NCI-H146 treated with DMSO at 0.1 percent for 48 hours (cell line): Measurements from ENCODE around the gene TLE4.
A peak's percentile ranks its signal among the peaks of the same experiment; 100 is the strongest.

Experiments used
- DNase-seq: peaks from one replicate; lab custom pipeline; 2025; ENCODE audit not compliant: unreplicated experiment; lab: John Stamatoyannopoulos, UW

TLE4 gene

DNA sequence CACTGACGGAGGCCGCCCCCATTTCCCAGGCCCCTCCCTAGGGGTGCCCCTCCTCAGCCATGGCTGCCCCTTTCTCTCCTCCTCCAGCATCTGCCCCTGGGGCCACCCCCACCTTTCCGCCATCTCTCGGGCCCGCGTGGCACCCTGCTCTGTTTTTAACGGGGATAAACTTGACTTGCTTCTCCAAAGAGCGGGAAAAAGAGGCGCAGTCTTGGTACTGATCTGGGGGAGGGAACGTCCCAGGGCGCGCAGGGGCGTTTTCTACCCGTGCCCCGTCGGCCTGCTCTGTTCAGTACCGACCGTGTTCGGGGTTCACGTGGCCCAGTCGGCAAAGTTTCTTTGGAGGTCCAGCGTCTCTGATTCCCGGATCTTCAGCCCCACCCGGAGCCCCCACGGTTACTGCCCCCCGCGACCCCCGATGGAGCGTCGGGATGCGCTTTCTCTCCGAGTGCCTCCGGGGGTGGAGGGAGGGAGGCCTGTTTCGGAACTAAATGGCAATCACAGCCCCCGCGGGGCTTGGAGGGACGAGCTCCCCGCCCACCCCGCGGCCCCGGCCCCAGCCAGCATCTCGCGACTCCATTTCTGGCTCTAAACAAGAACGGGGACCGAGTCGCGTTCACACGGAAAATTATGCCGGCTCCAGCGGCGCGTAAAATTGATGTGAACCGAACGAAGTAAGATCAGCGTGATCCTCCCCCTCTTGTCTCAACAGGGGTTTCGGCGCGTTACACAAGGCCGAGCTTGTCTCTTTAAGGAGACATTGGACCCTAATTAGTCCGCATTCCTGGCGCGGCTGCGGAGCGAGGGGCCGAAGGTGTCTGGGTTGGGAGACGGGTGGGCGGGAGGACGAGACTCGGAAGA is 1.1 kb upstream of the TLE4 start:
- DNase-seq, result no peak

- DNase-seq, result no peak
Measured at GRCh38 chr9:79572032-79572607, 355 bp downstream of the TLE4 start.

DNA sequence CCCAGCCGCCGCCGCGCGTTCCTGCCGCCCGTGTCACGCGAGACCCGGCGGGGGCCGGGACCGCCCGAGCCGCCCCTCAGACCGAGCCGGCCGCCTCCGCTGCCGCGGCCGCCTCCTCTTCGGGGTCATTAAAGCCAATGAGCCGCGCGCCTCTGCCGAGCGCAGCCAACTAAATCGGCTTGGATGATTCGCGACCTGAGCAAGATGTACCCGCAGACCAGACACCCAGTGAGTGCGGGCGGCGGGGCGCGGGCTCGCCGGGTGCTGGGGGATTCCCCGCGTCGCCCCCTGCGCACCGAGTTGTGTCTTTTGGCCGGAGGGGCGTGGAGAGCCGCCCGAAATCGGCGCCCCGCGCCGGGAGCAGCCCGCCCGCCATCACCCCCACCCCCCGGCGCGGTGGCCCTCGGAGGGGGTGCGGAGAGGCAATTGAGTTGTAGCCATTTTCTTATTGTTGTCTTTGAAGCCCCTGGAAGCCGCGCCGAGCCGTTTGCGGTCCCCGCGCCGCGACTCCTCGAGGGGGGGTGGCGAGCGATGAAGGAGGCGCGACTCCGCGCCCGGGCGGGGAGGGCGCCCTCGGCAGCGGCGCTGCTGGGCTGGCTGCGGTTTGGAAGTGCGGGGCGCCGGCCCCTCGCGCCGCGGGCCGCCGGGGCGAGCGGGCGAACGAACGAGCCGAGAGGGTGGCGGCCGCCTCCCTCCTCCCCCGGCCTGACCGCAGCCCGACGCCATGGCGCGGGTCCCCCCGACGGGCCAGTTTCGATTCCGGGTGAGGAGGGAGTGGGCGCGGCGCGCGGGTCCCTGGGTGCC is 1.0 kb downstream of the TLE4 start:
- DNase-seq, result no peak

DNA sequence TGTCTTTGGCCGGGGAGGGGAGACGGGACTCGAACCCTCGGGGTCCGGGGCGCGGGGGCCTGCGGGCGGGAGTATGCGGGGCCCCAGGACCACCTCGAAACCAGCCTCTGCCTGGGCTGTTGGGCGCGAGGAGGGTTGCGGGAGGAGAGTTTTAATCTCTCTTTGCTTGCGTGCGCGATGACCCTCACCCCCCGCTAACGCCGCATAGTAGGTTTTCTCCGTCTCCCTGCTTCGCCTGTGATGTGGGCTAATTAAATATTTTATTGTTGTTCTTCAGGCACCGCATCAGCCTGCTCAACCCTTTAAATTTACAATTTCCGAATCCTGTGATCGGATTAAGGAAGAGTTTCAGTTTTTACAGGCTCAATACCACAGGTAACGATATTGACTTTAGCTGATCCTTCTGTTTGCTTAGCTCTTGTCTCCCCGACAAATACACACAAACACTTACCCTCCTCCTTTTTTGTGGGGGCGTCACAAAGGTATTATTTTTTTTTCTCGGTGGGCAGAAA is 1.7 kb downstream of the TLE4 start:
- DNase-seq, result peak; percentile 22

DNA sequence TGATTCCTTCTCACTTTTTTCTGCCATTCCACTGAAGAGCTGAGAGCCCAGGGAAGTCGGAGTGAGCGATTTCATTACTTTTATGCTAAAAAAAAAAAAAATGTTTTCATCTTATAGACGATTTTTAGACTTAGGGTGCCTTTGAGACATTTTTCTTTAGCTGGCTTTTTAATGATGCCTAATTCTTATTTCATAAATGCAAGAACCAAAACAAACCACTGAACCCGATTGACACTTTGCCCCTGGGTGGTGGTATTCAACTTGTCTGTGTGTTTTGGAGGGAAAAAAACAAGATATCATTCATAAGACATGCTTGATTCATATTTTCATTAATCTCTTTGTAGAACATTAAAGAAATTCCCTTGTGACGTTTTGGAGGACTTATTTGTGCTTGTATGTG is 2.4 kb downstream of the TLE4 start:
- no peak for DNase-seq

DNA sequence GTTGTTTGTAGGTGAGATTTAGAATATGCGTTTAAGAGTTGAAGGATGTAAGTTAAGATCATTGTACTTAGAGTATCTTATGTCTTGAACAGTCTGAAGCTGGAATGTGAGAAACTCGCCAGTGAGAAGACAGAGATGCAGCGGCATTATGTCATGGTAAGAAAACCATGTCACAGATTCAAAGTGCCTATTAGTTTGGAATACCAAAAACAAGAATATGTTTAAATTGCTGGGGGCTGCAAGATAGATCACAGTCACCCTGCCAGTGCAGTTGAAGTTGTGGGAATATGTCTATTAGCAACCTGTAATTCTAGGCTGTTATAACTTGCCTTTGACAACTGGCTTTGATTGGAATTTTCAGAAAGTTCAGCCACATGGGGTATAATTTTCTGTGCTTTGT is 3.0 kb downstream of the TLE4 start:
- DNase-seq, result no peak

- DNase-seq, result no peak
Measured at GRCh38 chr9:79575547-79575946, 3.8 kb downstream of the TLE4 start.

- no peak for DNase-seq
Measured at GRCh38 chr9:79577969-79578723, 6.4 kb downstream of the TLE4 start.

DNA sequence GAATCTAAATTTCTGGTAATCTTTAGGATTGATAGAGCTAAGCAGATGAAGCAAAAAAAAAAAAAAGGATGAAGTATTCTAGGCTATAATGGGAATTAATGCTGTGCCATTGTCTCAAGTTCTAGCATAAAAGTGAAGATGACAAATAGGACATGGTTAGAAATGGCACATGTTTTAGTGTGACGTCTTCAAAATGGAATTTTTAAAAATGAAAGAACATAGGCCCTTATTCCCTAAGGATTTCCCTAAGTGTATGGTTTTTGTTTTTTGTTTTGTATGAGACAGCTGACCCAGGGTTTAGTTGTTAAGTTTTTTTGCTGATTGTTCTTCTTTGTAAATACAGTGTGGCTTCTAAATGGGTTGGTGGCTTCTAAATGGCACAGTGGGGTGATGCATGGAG is 7.1 kb downstream of the TLE4 start:
- DNase-seq, result no peak

DNA sequence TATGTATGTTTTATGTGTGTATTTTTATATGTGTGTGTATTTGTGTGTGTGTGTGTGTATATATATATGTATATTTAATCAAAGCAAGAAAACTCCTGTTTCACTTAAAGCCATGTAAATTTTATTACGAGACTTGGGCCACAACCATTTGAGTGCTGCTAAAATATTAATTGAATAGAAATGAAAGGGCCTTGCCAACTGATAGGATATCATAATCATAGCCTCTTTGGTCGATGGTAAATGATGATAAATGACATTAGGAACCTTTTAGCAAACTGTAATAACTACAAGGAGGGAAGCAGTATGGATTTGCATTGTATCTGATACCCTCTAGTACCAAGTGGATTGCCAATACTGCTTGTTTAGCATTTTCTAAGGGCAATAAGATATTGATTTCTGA is 7.9 kb downstream of the TLE4 start:
- no peak for DNase-seq

DNA sequence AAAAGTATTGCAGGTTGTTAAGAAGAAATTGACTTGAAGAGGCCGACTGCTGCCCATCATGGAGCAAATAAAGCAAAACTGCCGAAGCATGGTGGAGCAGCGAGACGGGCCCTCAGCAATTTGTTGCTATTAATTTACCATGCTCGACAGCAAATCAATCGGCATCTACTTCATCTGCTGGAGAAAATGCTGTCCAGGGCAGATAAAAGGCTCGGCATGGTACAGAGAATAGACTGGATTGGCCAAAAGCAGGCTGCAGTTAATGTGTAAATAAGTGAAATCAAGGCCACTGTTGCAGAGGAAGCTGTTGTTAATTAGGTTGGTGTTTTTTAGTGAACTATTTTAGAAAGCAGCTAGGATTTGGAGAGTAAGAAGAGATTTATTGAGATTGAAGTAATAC is 8.3 kb downstream of the TLE4 start:
- no peak for DNase-seq

DNA sequence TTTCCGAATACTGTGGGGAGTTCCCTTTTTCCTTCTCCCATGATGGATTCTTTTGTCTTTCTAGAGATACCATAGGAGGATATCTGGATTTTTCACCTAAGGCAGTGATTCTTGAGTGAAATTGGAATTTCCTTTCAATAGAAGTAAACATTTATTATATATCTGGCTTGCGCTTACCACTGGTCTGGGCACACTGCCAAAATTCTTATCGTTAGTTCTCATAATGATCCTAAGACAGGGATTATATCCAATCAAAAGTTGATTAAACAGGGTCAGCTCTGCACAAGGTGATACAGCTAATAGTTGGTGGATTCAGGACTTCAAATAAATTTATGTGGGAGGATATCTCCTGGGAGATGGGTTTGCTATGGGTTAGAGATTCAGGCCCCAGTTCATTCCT is 9.6 kb downstream of the TLE4 start:
- no peak for DNase-seq

DNA sequence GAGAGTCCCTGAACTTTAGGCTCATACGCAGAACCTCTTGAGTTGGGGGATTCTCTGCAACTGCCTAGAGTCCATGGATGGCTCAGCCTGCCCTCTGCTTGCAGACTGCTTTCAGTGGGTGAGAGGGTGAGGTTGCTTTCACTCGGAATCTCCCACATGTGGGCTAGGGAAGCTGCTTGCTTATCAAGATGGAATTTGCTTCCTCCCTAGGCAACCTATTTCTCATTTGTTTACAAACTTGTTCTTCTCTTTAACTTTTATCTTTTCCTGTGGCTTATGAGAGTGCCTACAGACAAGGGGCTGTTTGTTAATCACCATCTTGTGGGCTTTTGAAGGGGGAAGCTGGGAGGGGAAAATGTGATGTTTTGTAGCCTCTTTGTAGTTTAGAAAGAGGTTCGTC is 10.0 kb downstream of the TLE4 start:
- DNase-seq, result no peak

GRCh38 chr9:79583952-79584654 is 12.3 kb downstream of the TLE4 start:
- no peak for DNase-seq

- DNase-seq, result no peak
Measured at GRCh38 chr9:79584655-79584982, 12.9 kb downstream of the TLE4 start.

DNA sequence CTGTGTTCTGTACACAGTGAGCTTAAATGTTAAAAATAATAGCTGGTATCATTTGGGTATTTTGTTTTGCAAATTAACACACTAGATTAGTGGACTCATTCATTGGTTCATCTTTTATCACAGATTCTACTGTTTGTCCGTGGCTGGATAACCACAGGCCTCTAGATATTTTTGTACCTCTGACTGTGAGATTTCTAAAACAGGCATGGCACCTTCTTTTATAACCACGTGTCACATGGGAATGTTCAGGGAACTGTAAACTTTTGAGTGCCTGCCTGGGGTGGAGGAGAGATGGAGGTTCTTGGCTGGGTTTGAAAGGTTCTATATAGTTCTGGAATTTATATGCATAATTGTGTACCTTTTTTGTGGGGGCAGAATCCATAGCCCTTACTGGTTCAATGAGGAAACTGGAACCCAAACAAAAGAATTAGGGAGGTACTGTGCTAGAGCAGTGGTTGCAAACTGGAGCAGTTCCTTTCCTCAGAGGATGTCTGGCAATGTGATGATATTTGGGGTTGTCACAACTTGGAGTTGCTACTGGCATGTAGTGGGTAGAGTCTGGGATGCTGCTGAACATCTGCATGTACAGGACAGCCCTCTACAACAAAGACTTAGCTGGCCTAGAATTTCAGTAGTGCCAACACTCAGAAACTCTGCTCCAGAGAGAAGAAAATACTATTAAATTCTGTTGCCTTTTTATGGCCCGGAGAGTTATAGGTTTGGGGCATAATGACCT is 16.9 kb downstream of the TLE4 start:
- no peak for DNase-seq

DNA sequence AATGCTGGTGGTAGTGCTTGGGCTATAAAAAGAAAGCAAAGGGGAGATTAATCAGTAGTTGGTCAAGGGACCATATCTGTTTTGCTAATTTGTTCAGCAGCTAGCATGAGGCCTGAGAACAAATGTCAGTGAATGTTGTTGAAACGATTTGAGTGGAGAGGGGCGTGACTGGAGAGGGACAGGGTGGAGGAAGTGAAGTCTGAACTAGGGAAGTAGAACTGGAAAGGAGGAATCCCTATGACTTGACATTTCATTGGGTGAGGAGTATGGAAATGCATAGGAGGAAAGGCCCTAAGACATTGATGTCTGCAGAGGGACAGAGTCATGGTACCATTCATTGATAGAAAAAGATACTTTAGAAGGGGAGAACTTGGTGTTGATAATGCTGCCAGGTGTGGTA is 19.7 kb downstream of the TLE4 start:
- DNase-seq, result no peak

DNA sequence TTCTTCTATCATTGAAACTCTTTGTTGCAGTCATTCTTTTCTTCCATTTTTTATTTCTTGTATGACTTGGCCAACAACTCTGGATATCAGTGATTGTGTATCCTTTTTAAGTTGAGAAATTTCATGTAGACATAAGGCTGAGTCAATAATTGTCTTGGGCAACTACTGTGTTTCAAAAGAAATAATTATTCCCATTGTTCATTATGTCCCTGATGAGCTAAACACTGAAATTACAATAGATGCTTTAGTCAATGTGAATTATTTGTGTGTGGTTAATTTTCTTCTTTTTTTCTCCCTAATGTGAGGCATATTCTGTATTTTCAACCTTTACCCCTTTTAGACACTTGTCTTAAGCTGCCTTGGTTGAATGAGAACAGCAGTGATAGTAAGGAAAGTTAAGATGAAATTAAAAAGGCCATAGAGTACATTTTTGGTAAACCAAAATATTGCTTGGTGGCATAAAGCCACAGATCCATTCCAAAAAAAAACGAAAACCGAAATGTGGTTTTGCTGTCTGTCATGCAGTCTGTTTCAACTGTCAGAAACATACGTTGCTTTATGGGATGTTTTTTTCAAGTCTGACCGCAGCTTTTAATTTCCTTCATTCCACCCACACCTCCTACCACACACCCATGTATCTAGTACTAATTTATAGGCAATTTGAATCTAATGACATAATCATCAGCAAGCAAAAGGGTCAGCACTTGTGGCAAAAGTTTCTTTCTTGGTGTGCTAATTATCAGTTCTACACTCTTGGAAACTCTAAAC is 21.1 kb downstream of the TLE4 start:
- no peak for DNase-seq
